T-helper 2 cell treated with Interferon-gamma antibody and Interleukin-4, amounts not matched to agents 100 ng/mL and 5 ng/mL, for 36 hours (primary cell): ENCODE results near the gene MRPL39. TPM values are rescaled to one million over a fixed set of nuclear protein-coding genes. Genes with fewer than 3 reads are reported as not detected.

ENCODE experiments used
- intact Hi-C: fragments of 100-400 bp; cut with micrococcal nuclease; formaldehyde crosslinking; loops from one replicate; pipeline ENCODE4 v1.15.1; 2023
- total RNA-seq: library from RNA; stranded (reverse); gene quantifications from 2 replicates; pipeline ENCODE4 v1.2.3, GENCODE V29; 2022

Gene MRPL39
- total RNA-seq, 1 donor from 2014 or later, result 33.6 TPM

DNA sequence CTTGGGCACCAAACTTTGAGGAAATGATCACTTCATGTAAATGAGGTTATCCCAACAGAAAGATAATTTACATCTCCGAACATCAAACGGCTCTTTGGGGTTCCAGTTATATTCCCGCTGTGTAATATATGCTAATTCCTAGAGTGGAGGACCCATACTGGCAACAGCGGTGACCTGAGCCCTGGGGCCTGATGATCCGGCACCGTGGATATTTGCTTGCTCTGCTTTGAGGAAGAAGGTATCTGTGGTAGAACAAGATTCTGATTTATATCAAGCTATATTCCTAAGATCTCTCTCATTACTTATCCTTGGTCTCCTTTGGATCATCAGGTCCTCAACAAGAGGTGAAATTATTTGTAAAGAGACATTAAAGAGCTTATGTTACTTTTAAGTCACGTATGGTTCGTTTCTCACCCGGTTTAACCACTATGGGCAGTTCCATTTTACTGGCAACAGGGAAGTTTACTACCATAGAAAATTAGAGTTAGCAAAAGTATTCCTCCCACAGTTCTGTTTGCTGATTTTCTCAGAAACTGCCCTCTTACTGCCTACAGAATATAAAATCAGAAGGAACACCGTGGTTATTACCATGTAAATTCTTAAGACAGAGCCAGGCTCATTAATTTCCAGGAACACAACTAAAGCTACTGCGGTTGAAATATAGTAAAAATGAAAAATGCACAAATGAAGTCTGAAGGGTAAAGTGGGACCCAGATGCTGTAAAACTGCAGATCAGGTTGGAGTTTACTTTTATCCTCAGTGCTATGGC is 56.7 kb downstream of the MRPL39 start:
- intact Hi-C loops, result no loop called here

DNA sequence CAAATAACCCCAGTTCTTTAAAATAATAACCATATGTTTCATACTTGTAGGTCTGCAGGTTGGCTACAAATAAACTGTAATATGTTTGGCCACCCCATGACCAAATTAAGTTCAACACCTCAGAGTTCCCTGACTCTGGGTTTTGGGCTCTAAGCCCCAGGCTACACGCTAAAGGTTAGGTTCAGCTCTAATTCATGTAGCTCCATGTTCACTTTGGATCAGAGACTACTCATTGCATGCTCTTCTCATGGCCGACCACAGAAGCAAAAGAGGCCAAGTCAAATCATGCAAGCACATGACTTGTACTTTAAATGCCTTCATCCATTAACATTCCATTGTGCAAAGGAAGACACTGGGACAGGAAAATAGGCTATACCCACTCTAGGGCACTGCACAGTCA is 66.2 kb downstream of the MRPL39 start:
- intact Hi-C loops, result no loop called here

DNA sequence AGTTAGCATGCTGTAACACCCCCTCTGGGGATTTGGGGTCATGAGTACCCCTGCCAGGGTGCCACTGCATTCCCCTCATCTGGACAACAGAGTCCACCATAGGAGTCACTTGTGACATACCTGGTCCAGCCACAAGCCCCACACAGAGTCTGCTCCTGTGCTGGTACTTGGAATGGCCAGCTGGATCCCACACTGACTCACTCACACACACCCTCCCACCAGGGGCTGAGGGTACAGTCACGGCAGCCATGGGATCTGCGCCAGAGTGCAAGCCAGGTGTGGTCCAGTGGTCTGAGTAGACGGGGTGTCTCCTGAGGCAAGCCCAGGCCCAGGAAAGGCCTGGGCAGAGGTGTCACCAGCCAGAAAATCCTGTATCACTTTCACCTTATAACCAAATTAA is 67.7 kb downstream of the MRPL39 start:
- intact Hi-C loops, result no loop called here

DNA sequence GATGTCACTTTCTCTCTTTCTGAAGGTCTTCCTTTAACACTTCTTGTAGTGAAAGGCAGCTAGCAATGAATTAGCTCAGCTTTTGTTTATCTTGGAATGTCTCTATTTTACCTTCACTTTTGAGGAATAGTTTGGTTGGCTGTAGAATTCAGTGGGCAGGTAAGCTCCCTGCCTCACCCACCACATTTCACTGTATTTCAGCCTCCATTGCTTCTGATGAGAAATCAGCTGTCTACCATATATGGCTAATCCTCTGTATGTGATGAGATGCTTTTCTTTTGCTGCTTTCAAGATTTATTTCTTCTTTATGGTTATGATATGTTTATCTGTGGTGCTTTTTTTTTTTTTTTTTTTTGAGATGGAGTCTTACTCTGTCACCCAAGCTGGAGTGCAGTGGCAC is 70.1 kb downstream of the MRPL39 start:
- intact Hi-C loops, result no loop called here

DNA sequence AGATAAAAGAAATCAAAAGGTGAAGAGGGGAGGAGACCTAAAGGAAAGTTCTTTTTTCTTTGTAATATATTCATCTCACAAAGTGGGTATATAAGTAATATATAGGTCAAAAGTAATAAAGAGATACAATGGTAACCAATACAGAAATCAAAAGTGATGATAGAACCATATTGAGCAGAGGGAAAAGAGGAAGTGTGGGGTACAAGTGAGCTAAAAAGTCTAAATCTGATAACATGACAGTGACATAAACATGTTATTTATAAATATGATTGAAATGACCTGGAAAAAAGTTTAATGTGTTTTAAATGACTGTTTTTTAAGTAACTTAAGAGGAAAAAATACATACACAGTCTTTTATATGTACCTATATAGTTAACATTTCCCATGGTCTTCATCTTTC is 70.5 kb downstream of the MRPL39 start:
- intact Hi-C loops, result no loop called here

DNA sequence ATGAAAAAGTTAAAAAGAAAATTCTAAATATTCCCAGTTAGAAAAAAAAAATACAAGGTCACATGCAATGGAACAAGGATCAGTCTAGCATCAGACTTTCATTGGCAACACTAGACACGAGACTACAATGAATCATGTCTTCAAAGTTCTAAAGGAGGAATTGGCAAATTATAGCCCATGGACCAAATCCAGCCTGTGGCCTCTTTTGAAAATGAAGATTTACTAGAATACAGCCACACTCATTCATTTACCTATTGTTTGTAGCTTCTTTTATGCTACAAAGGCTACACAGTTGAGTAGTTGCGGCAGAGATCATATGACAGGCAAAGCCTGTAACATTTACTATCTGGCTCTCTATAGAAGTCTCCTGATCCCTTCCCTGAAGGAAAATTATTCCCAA is 71.4 kb downstream of the MRPL39 start:
- intact Hi-C loops, result no loop called here

Other genes with a start within 250 kb of the MRPL39 start
- gene JAM2, start 31.8 kb upstream of the MRPL39 start, total RNA-seq, result 0.16 and 0.18 TPM in 2 replicates
- gene ATP5PF, start 127.4 kb upstream of the MRPL39 start, total RNA-seq, result 129 and 142 TPM in 2 replicates
- gene GABPA, start 127.5 kb upstream of the MRPL39 start, total RNA-seq, result 26.9 and 28.8 TPM in 2 replicates